GM12892 (cell line): ENCODE data around the gene HMCN1.

Experiments
- POLR2A ChIP-seq: IDR thresholded peaks from 2 replicates; pipeline ENCODE4 v1.6.1; 2011; ENCODE audit warnings: low read depth, low read length, control low read depth
- POLR2AphosphoS5 ChIP-seq: IDR thresholded peaks from 2 replicates; pipeline ENCODE4 v1.6.1; 2011; ENCODE audit warnings: low read depth, low read length, control low read depth
- TAF1 ChIP-seq: IDR thresholded peaks from 2 replicates; pipeline ENCODE4 v1.6.1; 2011; ENCODE audit warnings: low read depth, mild to moderate bottlenecking, control low read depth, low read length, borderline replicate concordance

GRCh38 chr1:185775501-185775900, 41.3 kb downstream of the HMCN1 start:
- TF ChIP-seq POLR2AphosphoS5, result no peak
- TF ChIP-seq POLR2A, result no peak
- no peak for TF ChIP-seq TAF1
